ENCODE results near the gene KCNQ1.

GRCh38 chr11:2549876-2550605 lies 105.2 kb downstream of the KCNQ1 start:
- TF ChIP-seq CTCF (IDR thresholded peaks at IDR 0.05) (no peak), POLR2A (IDR thresholded peaks at IDR 0.05) (no peak), POLR2AphosphoS5 (IDR thresholded peaks at IDR 0.05; ENCODE audit: insufficient read depth in 1 of 2, low read depth in 1 of 2) (no peak)
